HG02884 (cell line): ENCODE measurements around the gene SUV39H1.
"Not testable (repeated sequence)": the region's sequence is repeated elsewhere in the genome, so short reads cannot be mapped to it uniquely, and the experiment has no call there.

ENCODE experiments used
- ATAC-seq: cut with Tn5 transposase; IDR thresholded peaks from one replicate; pipeline ENCODE4 v1.9.1; 2021; ENCODE audit warnings: mild to moderate bottlenecking, moderate library complexity; ENCODE audit not compliant: unreplicated experiment

The SUV39H1 gene, protein sequence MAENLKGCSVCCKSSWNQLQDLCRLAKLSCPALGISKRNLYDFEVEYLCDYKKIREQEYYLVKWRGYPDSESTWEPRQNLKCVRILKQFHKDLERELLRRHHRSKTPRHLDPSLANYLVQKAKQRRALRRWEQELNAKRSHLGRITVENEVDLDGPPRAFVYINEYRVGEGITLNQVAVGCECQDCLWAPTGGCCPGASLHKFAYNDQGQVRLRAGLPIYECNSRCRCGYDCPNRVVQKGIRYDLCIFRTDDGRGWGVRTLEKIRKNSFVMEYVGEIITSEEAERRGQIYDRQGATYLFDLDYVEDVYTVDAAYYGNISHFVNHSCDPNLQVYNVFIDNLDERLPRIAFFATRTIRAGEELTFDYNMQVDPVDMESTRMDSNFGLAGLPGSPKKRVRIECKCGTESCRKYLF

DNA sequence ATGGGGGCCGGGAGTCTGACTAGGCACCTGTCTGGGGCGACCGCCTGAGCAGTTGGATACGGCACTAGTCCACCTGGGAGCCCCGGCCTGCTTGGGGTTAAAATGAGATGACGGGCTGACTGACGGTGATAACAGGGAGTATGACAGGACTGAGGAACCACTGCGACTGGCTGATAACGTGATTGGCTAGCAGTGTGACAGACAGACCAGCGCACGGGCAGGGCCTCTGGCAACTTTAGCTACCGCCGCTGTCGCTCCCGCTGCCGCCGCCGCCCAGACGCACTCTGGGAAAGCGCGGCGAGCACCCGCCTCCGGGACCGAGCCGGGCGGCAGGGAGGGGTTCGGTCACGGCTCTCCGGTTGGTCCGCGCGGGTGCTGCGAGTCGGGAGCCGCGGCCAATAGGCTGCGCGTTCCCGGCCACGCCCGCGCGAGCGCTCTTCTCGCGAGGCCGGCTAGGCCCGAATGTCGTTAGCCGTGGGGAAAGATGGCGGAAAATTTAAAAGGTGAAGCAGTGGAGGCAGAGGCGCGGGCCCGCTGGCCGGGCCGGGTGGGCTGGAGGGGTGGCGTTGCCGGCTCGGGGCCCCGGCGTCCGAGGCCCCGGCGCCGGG lies at the start of gene SUV39H1:
Gene SUV39H1, plus strand, starts transcription at position 434 of the 608 bp plus-strand sequence. Its CDS starts 51 bp downstream, at position 485.
- peak; percentile 86 for ATAC-seq

DNA sequence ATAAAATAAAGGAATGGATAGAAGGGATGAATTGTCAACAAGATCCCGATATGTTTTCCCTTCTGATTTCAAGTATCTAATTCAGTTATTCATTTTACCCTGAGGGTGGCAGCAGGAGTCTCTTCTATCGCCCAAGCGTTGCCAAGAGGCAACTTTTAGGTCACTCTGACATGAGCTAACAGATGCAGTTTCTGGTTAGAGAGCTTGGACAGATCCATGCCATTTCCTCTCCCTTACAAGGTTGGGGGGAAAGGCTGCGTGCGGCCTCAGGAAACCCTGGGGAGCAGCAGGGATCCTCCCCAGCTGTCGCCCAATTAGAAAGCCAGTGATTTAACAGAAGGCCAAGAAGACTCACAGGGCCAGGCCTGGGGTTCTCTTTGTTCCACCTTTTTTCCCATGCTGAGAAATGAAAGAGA lies 48.2 kb upstream of the SUV39H1 start:
- no peak for ATAC-seq

DNA sequence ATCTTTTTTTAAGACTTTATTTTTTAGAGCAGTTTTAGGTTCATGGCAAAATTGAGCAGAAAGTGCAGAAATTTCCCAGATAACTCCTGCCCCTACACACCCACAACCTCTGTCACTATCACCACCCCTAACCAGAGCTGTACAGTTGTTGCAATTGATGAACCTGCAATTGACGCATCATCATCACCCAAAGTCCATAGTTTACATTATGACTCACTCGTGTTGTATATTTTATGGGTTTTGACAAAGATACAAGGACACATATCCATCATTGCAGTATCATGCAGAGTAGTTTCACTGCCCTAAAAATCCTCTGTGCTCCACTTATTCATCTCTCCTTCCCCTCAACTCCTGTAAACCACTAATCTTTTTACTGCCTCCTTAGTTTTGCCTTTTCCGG lies 47.4 kb upstream of the SUV39H1 start:
- ATAC-seq: no peak

DNA sequence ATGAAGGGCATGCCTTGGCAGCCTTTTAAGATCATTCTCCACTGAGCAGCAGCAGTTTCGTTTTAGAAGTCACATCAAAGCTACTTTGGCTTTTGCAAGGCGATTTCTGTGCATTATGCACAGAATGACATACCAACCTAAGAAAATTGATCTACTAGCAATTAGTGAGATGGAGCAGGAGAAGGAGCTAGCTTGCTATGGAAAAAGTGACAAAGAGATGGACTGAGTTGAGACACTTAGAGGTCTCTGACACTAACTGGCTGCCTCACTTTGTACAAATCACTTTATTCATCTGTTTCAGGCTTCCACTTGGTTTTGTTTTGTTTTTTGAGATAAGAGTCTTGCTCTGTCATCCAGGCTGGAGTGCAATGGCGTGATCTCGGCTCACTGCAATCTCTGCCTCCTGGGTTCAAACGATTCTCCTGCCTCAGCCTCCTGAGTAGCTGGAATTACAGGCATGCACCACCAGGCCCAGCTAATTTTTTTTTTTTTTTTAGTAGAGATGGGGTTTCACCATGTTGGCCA lies 44.4 kb upstream of the SUV39H1 start:
- ATAC-seq: not testable (repeated sequence)

DNA sequence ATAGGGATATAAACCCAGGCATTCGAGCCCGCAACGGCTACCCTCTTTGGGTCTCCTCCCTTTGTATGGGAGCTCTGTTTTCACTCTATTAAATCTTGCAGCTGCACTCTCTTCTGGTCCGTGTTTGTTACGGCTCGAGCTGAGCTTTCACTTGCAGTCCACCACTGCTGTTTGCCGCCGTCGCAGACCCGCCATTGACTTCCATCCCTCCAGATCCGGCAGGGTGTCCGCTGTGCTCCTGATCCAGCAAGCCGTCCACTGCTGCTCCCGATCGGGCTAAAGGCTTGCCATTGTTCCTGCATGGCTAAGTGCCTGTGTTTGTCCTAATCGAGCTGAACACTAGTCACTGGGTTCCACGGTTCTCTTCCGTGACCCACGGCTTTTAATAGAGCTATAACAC lies 41.8 kb upstream of the SUV39H1 start:
- not testable (repeated sequence) for ATAC-seq

DNA sequence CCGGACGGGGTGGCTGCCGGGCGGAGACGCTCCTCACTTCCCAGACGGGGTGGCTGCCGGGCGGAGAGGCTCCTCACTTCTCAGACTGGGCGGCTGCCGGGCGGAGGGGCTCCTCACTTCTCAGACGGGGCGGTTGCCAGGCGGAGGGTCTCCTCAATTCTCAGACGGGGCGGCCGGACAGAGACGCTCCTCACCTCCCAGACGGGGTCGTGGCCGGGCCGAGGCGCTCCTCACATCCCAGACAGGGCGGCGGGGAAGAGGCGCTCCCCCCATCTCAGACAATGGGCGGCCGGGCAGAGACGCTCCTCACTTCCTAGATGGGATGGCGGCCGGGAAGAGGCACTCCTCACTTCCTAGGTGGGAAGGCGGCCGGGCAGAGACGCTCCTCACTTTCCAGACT lies 36.8 kb upstream of the SUV39H1 start:
- ATAC-seq: not testable (repeated sequence)

DNA sequence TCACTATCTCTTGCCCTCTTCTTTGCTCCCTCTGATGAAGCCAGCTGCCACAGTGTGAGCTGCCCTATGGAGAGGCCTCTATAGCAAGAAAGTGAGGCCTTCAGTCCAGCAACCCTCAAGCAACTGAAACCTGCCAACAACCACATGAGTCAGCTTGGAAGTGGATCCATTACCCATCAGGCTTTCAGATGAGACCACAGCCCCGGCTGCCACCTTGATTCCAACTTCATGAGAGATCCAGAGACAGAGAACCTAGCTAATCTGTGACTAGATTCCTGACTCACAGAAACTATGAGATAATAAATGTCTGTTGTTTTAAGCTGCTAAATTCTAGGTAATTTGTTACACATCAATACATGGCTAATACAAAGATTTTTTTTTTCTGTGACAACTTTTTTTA lies 33.3 kb upstream of the SUV39H1 start:
- no peak for ATAC-seq

DNA sequence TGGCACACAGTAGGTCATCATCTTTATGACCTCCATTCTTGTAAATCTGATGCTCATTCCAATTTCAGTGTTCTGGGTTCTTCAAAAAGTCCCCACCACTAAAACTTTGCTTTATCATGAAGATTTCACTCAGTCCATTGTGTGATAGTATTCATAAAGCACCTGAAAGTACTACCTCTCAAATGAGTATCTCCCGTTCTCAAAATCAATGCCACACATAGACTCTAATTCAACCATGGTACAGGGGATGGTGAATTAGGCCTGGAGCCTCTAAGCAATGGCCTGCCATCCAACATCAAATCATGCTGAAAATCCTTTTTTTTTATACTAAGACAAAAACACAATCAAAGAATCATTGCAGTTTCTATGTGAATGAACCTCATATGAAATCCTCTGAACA lies 32.4 kb upstream of the SUV39H1 start:
- ATAC-seq: no peak

DNA sequence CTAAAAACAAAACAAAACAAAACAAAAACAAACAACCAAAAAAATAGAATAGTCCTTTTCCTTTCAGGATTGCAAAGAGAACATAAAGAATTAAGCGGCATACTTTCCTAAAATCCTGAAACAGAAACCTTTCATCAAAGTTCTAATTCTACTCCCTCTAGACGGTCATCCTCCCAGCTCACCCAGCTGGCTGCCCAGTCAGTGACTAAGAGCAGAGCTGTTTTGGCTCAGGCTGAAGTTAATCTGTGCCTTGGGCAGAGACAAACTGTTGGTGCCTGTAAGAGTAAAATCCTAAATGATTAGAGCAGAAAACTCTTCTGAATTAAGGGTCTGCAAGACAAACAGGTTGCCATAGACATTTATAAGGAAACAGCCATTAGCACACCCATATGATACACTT lies 30.5 kb upstream of the SUV39H1 start:
- ATAC-seq: no peak

DNA sequence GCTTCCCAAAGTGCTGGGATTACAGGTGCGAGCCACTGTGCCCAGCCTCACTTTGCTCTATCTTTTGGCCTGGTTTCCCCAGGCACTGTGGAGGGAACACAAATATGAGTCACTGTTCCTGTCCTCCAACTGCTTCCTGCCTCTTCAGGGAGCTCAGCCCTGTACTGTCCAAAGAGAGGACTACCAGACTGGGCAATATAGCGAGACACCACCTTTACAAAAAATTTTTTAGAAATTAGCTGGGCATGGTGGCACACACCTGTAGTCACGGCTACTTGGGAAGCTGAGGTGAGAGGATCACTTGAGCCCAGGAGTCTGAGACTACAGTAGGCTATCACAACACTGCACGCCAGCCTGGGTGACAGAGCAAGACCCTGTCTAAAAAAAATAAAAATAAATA lies 29.9 kb upstream of the SUV39H1 start:
- no peak for ATAC-seq

DNA sequence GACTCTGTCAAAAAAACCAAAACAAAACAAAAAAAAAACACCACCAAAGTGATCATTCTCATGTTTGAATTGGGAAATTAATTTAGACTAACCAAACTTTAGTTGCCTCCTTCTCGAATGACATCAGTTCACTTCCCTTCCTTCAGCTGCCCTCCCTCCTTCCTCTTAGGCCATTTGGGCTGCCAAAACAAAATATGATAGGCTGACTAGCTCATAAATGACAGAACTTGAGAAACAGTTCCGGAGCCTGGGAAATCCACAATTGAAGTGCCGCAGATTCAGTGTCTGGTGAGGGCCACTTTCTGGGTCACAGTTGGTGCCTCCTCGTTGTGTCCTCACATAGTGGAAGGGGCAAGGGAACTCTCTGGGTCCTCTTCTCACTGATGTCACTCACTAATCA lies 29.0 kb upstream of the SUV39H1 start:
- ATAC-seq: no peak

DNA sequence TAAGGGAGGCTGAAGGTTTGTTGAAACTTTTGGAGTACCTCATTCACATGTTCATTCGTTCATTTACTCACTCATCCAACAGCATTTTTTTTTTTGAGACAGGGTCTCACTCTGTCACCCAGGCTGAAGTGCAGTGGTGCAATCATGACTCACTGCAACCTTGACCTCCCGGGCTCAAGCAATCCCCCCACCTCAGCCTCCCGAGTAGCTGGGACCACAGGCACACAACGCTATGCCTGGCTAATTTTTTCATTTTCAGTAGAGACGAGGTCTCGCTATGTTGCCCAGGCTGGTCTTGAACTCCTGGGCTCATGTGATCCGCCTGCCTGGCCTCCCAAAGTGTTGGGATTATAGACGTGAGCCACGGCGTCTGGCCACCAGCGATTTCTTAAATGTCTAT lies 28.3 kb upstream of the SUV39H1 start:
- not testable (repeated sequence) for ATAC-seq

DNA sequence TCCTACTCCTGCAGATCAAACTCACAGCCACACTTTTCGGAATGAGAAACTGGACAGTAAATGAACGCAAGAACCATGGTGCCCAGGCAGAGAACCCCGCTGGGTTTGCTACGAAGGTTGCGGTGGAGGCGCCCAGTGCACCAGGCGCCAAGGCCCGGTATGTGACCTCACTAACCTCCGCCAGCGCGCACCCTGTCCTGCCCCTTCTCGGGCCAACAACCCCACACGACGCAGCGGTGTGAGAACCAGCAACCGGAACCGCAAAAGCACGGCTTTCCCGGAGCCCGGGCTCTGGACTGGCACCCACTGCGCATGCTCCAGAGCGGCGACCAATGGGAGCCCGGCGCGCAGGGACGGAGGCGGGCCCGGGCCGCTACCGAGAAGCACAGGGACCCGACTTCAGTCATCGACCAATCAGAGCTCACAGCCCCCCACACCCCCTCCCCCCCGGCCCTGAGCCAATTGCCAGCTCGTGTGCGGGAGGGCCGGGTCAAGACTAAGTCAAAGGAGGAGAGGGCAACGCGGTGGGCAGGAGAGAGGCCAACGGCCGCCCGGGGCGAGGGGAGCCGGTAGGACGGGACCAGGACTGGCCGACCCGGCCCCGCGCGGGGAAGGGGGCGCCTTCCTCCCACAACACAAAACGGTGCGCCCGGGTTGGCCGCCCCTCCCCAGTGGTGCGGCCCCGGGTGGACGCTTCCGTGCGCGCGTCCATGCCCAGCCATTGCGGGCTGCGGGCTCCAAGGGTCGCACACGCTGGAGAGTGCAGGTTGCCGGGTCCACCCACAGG lies 20.2 kb upstream of the SUV39H1 start:
- peak; percentile 88 for ATAC-seq

DNA sequence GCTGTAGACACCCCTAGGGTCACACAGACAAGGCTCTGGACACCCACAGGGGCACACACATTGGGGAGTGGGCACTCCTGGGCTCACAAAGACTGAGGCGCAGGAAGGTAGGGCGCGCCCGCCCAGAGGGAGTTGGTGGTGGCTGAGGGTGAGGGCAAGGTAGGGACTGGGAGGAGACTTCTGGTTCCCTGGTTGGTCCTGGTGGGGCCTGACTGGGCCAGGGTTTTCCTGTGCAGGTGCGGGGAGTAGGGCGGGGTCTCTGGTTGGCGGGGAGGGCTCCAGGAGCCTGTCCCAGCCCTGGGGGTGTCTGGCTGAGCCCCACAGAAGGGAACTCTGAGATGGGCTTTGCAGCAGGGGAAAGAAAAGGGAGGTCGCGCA lies 19.7 kb upstream of the SUV39H1 start:
- ATAC-seq: no peak

DNA sequence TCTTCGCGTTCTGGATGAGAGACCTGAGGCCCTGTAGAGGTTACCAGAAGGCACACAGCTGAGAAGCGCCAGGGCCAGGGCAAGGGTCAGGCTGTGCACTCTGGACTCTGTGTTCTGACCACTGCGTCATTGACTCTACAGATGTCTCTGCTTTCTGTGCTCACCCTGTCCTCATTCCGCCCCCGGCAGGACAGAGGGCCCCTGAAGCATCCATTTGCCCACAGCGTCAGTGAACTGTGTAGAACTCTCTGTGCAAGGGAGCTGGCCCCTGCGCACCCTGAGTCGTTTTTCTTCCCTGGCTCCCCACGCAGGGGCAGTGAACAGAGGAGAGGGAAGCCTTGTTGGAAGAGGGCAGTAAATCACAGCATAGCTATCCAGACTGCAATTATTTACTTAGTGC lies 19.0 kb upstream of the SUV39H1 start:
- ATAC-seq: no peak

DNA sequence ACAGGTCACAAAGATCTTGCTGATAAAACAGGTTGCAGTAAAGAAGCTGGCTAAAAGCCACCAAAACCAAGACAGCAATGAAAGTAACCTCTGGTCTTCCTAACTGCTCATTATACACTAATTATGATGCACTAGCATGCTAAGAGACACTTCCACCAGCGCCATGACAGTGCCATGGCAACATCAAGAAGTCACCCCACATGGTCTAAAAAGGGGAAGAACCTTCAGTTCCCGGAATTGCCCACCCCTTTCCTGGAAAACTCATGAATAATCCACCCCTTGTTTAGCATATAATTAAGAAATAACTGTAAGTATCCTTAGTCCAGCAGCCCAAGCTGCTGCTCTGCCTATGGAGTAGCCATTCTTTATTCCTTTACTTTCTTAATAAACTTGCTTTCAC lies 16.1 kb upstream of the SUV39H1 start:
- ATAC-seq: not testable (repeated sequence)

DNA sequence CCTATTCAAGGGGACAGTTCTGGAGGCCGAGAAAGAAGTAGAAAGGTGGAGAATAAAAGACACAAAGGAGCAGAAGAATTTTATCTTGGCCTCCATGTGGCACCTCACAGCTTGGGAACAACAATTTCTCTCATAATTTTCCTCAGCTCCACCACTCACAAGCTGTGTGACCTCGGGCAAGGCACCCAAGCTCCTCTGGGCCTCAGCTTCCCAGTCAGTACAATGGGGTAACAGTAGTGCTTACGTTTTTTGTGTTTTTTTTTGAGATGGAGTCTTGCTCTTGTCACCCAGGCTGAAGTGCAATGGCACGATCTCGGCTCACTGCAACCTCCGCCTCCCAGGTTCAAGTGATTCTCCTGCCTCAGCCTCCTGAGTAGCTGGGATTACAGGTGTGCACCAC lies 15.6 kb upstream of the SUV39H1 start:
- not testable (repeated sequence) for ATAC-seq

DNA sequence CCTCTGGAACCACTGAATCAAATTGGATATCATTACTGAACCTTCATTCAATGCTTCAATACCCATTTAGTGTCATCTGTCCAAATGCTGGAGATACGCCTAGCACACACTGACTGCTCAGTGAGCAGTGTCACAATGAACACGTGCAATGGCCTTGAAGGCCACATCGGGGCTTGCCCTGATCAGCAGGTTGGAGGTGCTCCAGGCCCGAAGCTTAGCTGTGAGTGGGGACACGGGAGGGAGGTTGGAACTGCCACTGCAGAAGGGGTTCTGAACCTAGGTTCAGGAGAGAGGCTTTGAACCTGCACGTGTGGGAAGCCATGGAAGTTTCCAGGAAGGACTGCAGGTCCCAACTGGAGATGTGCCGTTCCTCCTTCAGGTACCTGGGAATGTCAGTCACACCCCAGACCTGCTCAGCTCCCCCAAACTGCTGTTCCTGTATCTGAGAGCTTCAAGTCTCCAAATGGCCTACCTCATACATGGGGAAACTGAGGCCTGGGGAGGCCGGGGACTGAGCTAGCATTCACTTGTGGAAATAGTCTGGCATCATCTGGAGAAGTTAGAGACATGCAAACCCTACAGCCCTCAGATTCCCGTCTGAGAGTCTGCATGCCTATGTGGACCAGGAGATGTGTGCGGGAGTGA lies 14.9 kb upstream of the SUV39H1 start:
- no peak for ATAC-seq

DNA sequence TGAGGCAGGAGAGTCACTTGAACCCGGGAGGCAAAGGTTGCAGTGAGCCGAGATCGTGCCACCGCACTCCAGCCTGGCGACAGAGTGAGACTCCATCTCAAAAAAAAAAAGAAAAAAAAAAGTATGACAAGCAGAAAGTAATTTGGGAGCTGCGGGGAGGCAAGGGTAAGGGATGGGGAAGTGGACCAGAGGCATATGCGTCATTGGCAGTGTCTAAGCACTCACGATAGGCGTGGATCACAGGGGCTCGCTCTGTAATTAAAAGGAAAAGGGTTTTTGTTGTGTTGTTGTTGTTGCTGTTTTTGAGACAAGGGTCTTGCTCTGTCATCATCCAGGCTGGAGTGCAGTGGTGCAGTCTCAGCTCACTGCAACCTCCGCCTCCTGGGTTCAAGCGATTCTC lies 13.7 kb upstream of the SUV39H1 start:
- ATAC-seq: not testable (repeated sequence)

DNA sequence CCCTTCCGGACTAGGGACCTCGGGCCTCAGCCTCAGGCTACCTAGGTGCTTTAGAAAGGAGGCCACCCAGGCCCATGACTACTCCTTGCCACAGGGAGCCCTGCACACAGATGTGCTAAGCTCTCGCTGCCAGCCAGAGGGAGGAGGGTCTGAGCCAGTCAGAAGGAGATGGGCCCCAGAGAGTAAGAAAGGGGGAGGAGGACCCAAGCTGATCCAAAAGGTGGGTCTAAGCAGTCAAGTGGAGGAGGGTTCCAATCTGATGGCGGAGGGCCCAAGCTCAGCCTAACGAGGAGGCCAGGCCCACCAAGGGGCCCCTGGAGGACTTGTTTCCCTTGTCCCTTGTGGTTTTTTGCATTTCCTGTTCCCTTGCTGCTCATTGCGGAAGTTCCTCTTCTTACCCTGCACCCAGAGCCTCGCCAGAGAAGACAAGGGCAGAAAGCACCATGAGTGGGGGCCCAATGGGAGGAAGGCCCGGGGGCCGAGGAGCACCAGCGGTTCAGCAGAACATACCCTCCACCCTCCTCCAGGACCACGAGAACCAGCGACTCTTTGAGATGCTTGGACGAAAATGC lies 13.0 kb upstream of the SUV39H1 start, which contains the start of gene WAS:
Gene WAS, plus strand, starts transcription at position 389 of the 572 bp plus-strand sequence. Its CDS starts 55 bp downstream, at position 444.
- no peak for ATAC-seq
